Stimulated activated CD8-positive, alpha-beta memory T cell treated with anti-CD3 and anti-CD28 coated beads, Interleukin-12 subunit alpha, Interleukin-12 subunit beta, amount 100 ng/mL, for 1 hour (primary cell): Measurements from ENCODE around the gene FAM163B.

ENCODE experiments used
- DNase-seq: peaks from one replicate; pipeline ENCODE4 v3.0.0-alpha.2; 2020; ENCODE audit warnings: low read depth

Gene FAM163B

DNA sequence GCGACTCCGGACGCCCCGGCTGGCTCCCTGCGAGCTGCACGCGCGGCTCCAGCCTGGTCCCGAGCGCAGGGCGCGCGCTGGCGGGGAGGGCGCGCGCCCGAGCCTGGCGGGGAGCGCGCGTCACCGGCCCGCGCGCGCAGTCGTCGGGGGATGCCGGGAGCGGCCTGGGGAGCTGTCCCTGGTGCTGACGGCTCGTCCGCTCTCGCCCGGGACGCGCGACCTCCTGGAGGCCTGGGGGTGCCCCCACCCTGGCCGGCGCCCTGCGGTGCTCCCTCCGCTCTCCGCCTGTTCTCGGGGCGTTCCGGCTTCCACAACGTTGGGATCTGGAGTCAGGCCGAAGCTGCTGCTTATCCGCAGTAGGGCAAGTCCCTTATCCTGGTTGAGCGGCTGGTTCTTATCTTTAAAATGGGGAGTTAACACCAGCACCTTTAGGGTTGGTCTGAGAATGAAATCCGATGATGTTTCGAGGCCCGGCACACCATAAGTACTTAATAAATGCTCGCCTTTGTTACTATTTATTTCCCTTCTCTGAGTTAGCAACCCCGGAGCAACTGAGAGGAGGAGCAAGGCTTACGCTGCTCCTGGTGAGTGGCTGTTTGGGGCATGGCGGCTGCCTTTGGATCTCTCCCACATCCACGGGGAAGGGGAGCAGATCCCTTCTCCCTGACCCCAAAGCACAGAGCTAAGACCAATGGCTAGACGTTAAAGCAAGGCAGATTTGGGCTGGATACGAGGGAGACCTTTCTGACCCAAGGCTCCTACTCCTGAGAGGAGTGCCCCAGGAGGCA, at the start of gene FAM163B:
TSS of gene FAM163B (minus strand) at position 79 of the 788 bp plus-strand sequence. CDS start 29,166 bp downstream, outside the sequence.
- no peak for DNase-seq

DNA sequence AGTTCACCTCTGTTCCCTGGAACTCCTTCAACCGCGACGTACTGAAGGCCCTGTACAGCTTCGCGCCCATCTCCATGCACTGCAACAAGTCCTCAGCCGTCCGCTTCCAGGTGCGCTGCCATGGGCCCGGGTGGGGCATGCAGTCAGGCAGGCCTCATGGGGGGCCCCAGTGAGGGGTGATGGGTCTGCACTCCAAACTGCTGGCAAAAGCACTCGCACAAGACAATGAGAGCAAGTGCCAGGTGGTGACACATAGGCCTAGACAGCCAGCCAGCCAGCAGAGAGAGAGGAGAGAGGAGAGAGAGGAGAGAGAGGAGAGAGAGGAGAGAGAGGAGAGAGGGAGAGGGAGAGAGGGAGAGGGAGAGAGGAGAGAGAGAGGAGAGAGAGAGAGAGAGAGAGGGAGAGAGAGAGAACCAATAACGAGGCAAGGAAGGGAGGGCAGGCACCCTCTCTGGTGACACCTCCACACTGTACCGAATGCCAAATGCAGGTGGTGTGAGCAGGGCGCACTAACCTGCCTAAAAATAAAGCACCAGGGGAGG, 48.0 kb upstream of the FAM163B start:
- no peak for DNase-seq

DNA sequence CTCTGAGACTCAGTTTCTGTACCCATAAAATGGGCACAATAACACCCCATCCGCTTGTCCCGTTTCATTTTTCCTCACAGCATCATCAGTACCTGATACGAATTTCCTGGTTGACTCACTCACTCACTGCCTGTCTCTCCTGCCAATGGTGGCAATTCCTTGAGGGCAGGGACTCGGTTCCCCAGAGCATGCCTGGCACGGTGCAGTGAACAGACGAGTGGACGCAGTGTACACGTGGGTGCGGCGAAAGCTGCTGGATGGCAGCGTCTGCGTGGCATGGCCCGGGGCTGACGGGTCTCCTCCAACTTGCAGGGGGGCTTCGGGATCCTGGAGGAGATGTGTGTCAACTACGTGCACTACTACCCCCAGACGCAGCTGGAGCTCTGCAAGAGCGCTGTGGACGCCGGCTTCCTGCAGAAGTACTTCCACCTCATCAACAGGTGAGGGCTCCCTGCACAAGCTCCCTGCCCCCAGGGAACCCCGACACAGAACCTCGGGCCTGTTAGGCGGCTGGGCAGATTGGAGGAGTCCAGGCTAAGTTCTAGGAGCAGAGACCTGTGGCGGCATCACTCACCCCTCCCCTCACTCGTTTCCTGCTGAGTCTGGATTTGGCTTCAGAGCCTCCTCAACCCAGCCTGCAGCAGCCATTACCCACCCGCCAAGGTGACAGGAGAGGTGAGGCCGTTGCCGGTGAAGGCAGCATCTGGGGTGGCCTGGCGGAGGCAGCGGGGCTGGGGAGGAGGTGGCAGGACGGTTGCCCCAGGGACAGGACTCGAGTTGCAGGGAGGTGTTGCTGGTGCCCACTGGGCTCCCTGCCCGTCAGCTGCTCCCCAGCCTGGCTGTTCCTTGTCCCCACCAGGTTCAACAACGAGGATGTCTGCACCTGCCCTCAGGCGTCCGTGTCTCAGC, 47.3 kb upstream of the FAM163B start:
- DNase-seq: peak; percentile 8

DNA sequence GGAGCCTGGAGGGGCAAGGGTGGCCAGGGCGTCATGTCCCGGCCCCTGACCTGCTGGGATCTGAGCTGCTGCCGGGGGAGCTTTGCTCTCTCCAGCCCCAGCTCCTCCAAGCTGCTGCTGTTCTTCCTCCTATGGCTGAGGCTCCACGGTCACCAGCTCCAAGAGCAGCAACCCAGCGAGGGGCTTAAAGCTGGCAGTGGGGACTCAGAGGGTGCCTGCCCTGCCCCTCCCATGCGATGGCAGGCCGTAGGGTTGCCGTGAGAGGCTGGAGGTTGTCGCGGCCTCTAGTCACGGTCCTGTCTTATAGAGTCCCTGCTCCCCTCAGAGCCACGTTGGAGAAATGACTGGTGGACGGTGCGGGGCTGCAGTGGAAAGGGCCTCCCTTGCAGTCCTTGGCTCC, 46.5 kb upstream of the FAM163B start:
- DNase-seq: no peak

DNA sequence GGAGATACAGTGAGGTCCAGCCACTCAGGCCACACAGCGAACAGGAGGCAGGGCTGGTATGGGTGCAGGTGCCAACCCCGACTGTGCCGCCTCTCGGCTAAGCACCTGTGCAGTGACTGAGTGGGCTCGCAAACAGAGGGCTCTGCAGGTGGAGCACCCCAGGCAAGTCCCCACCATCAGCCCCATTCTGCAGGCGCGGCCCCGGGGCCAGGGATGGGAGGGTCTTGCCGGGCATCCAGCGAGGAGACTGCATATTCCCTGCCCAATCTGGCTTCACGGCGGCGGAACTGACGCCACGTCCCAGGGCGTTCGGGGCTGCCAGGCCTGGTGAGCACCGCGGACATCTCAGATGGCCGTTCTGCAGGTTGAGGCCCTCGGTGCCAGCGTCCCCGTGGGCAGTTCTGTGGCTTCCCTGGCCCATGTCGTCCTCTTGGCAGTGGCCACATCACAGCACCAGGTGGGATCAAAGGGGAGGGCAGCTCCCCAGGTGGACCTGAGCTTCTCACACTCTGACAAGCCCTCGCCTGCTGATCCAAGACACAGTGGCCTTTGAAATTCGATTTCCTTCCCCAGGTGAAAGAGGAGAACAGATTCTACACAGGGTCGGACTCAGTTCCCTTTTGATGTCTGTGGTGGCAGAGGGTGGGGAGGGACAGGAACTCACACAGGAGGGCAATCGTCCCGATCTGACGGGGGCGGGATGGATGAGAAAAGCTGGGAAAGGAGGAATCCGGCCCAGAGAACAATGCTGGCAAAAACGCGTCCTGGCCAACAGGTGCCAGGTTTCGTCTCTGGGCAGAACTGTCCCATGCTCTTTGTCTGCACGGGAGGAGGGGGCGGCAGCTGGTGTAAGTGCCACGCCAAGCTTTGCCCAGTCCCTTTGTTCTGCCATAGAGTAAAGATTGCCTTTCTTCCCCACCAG, 45.8 kb upstream of the FAM163B start:
- no peak for DNase-seq

DNA sequence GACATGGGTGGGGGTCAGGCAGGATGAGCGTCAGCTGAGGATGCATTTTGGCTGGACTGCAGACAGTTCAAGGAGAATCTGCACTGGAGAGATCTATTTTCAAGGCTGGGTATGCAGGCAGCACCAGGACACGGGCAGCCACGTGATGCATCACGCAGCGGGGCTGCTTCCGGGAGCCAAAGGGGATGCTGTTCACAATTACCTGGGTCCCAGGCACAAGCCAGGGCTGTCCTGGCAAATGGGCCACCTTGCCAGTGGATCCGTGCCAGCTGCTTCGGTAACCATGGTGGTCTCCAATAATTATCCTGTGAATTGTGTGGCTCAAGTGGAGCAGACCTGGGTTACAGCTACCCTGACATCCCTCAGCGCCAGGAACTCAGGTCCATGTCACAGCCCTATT, 44.4 kb upstream of the FAM163B start:
- no peak for DNase-seq

DNA sequence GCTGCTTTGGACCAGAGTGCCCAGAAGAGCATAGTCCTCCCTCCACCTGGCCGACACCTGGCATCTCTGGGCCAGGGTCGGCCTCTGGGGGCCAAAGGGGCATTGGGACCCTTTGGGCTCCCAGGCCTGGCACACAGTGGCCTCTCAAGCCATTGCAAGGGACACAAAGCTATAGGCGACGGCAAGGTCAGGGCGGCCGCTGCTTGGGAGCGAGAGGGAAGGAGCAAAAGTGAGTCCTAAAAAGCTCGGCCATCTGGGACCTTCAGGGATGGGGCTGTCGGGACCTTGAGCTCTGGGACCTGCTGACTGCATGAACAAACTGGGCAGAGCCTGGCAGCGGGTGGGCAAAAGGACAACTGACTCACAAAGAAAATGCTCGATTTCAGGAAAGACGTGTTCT, 40.8 kb upstream of the FAM163B start:
- no peak for DNase-seq

DNA sequence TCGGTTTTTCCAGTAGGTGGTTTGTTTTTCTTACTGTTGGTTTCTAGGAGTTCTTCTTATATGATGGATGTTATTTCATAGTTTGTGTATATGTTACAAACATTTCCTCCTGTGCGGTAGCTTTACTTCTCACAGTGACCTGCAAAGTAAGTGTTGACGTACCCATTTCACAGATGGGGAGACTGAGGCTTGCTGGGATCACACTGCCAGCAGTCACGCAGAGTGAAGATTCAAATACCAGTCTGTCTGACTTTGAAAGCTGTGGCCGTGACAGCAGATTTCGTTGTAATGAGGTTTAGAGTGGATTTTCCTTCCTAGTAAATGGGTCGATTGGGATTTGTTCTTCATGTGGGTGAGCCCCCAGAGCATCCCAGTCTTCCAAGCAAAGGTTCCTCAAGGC, 40.0 kb upstream of the FAM163B start:
- DNase-seq: no peak

DNA sequence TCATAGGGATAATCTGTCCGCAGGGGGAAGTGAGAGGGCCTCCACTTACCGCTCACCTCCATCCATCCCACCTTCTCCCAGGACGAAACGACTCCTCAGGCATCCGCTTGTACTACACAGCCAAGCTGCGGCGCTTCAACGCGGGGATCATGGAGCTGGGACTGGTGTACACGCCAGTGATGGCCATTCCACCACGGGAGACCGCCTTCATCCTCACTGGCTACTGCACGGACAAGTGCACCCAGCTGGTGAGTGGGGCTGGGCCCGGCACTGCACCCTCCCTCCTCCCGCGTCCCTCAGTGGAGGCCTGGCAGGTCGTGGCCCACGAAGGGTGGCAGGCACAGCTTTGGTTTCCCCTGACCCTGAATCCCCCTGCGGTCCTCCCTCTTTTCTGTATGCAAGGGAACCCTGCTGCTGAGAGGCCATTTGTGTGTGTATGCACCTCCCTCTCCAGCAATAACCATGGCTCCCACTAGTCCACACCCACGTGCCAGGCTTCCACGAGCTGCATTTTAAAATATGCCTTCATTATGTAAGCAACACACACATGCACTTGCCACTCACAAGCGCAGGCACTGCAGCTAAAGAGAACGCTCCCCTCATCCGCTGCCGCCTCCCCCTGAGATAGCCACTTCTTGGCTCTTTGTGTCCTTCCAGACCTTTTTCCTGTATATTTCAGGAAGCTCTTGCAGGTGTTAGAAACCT, 38.7 kb upstream of the FAM163B start:
- DNase-seq: no peak

DNA sequence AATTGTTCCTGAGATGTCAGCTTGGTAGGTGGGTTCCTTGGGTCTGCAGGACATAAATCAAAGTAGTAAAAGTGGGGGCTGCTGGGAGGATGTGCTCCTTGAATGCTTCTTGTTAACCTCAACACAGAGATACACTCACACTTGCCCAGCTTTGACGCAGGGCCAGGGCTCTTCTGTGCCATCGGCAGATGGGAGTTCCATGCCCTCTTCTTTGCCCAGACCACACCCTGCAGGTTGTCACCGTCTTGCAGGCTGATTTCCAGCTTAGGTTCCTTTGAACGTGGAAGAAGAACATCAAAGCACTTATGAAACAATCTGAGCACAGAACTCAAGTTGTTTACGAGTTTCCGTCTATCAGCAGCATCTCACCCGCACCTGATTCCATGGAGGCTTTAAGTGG, 38.0 kb upstream of the FAM163B start:
- no peak for DNase-seq

DNA sequence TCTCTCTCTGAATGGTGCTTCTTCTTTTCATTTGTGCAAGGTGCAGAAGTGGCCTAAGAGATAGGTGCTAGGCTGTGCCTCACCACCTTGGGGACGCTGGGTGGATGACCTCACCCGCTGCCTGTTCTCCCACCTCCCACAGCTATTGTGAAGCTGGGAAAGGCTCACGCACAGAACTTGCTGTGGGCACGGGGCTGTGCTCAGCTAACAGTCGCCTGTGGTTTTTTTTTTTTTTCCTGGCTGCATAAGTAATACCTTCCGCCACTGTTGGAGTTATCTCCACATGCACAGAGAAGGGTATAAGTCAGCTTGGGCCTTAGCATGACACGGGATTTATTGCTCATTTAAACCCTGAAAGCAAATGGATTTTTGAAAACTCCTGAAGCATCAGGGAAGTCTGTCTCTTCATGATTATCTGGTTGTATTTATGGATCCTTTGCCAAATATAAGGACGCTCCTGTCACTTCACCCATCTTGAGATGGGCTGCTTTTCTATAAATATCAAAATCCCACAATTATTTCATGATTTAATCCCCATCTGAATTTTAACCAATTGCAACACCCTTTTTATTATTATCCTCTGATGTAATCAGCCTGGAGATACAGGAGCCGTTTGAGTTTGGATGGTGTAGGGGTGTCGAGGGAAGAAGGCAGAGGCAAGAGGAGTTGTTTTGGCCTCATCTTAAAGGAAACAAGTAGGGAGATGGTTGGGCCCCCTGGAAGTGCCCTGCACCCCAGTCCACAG, 36.0 kb upstream of the FAM163B start:
- no peak for DNase-seq

DNA sequence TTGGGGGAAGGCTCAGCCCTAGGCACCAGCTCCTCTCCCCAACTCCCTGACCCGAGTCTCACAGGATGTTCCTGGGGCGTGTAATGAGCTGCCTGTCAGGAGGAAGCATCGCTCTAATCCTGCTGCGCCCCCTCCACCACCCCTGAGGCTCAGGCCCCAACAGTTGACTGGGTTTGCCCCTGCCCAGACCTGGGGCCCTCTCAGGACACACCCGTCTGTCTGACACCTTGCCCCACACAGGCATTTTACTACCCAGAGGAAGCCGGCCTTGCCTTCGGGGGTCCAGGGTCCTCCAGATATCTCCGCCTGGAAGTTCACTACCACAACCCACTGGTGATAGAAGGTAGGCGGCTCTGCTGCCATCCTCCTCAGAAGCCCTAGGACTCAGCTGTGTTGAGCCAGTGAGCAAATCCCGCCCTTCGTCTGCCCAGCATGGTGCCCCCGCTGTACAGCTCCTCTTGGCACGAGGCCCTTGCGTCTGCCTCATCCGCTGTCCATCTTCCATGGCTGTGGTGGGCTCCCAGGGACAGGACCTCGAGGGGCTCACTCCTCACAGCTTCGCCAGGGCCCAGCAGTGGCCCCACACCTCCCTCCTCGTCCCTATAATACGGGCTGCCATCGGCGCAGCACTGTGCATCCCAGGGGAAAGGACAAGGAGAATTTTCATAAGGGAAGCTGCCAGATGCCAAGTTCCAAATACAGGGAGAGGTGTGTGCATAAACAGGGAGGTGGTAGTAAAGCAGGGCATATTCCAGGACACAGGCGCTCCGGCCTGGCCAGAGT, 35.0 kb upstream of the FAM163B start:
- no peak for DNase-seq

DNA sequence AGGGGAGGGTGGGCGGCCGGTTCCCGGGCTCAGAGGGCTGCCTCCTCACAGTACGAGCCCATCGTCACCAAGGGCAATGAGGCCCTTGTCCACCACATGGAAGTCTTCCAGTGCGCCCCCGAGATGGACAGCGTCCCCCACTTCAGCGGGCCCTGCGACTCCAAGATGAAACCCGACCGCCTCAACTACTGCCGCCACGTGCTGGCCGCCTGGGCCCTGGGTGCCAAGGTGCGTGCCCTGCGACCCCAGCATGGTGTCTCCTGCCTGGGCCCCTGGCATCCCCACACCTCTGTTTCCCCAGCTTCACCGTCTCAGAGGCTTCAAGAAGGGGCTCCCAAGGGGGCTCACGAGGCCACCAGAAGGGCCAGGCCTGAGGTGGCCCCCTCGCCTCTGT, 34.2 kb upstream of the FAM163B start:
- DNase-seq: no peak

DNA sequence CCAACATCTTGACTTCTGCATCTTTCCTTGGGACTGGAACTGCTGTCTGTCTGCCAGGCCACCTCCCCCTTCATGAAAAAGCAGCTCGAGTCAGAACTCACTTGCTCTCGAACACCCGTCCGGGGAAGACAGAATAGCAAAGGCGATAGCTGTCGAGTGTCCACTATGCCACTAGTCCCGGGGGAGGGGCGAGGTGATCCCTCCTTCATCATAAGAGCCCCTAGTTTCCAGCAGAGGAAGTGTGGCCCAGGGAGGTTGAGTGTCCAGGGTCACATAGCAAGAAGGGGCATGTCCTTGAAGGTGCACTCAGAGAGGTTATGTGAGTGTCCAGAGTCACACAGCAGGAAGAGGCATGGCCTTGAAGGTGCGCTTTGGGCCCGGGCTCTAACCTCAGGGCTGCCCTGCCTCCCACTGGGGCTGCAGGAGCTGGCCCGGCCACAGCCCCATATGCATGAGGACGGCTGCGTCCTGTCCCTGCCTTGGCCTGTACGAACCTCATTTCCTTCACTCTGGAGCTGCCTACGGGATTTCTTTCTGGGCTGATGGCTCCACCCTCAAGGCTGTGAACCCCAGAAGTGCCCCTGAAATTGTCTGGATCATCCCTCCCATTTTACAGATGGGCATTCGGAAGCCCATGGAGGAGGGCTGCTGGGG, 33.6 kb upstream of the FAM163B start:
- no peak for DNase-seq

DNA sequence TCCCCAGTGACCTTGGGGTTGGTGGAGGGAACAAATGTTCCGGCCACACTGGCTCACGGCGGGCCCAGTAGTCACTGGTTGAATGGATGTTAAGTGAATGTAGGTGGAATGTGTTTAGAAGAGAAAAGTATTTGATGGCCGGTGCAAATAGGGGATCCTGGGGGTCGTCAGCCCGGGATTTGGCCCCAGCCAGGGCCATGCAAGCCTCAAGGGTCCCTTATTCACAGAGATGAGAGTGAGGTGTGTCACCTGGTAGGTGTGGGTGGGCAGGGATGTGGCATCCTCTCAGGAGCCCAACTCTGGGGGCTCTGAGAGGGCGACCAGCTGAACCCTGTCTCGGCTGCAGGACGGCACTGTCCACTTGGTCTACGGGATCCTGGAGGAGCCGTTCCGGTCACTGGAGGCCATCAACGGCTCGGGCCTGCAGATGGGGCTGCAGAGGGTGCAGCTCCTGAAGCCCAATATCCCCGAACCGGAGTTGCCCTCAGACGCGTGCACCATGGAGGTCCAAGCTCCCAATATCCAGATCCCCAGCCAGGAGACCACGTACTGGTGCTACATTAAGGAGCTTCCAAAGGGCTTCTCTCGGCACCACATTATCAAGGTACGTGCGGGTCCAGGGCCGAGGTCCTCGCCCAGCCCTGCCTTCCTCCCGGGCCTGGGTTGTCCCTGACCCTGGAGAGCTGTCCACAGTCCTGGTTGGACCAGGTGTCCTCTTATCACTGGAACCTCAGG, 32.8 kb upstream of the FAM163B start:
- DNase-seq: no peak

DNA sequence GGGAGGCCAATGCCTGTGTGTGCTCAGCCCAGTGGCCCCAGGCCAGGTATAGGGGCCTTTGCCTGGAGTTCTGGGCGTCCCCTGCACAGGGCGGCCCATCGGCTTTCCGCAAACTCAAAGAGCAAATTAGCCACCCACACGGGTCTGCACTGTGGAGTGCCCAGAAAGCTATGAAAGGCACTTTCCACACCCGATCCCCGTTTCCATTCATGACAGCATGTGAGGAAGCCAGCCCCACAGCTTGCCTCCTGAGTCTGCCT, 32.1 kb upstream of the FAM163B start:
- no peak for DNase-seq

DNA sequence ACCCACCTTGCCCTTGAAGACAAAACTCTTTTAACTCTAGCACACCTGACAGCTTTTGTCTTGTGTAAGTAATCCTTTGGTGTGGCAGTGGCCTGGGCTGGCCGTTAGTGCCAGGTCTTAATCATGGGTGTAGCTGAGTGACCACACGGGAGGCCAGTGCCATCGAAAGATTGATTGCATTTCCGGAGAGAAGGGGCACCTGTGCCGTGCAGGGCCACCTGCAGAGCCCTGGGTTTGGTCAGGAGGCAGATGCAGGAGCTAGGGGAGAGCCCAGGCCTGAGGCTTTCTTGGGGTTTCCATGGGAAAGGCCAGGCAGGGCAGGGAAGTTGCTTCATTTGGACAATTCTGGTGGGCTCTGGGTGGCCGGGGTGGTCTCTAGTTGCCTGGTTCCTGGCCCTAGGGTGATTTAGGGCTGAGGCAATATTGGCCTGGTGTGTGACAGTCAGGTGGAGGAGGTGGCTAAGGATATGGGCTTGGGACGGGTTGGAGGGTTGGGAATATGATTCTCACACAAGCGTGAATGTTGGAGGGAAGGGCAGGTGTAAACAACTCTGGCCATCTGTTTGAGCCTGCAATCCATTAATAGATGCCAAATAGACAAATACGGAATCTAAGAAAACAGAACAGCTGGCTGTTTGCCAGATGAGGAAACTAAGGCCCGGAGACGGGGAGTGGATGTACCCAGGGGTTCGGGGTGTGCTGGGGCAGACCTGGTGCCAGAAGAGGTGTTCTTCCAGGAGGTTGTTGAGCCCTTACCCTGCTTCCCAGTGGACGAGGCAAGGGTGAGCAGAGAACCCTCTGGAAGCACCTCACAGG, 31.6 kb upstream of the FAM163B start:
- DNase-seq: no peak

DNA sequence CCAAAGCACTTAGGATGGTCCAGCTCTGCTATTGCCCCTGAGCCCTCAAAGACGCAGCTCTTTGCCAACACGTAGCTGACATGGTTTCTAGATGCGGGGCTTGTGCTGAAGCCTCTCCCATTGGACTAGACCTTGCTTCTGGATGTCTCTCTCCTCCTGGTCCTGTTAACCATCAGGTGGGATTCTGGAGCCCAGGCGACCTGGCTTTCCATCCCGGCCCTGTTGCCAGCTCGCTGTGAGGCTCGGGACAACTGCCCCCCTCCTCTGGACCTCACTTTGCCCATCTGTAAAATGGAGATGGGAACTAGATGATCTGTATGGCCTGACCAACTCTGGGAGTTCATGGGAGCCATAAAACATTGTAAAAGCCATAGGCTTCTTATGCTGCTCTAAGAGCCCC, 31.0 kb upstream of the FAM163B start:
- no peak for DNase-seq
